Ovary (tissue), 9 donors: ENCODE data around the gene ZNF587B. TPM values are rescaled to one million over a fixed set of nuclear protein-coding genes. Genes with fewer than 3 reads are reported as not detected.
"Not testable (repeated sequence)": the region's sequence is repeated elsewhere in the genome, so short reads cannot be mapped to it uniquely, and the experiment has no call there.

Experiments
- DNase-seq, 5 donors: peaks; one replicate each; pipeline ENCODE4 v3.0.0-alpha.2; 2019 to 2020
- H3K27ac ChIP-seq, 2 donors: fragments of 200-600 bp; one replicate each; pipeline versions ENCODE4 v1.5.1 to v1.8.0; 2019 to 2022
- H3K27me3 ChIP-seq: fragments of 200-600 bp; one replicate; pipeline ENCODE4 v1.8.0; 2022
- H3K36me3 ChIP-seq: fragments of 200-600 bp; sonication (generic); one replicate; pipeline ENCODE4 v1.5.1; 2019
- H3K4me1 ChIP-seq: one replicate; pipeline ENCODE4 v1.8.1; 2013; ENCODE audit warnings: mild to moderate bottlenecking, moderate library complexity; ENCODE audit not compliant: insufficient read depth
- H3K4me3 ChIP-seq: fragments of 200-600 bp; sonication (generic); one replicate; pipeline ENCODE4 v1.5.1; 2017
- H3K9me3 ChIP-seq, 2 donors: fragments of 200-600 bp in 1 of 2; sonication (generic) in 1 of 2; one replicate each; pipeline versions ENCODE4 v1.5.1 to v1.8.1; 2013 to 2019; ENCODE audit warnings: mild to moderate bottlenecking in 1 of 2, moderate library complexity in 1 of 2
- EP300 ChIP-seq: sonication (generic); formaldehyde crosslinking; IDR thresholded peaks from one replicate; pipeline ENCODE4 v1.6.1; 2017; ENCODE audit warnings: antibody characterized with exemption
- POLR2A ChIP-seq: fragments of 450-650 bp; IDR thresholded peaks from one replicate; pipeline ENCODE4 v1.6.1; 2017; ENCODE audit warnings: antibody characterized with exemption, mild to moderate bottlenecking, moderate library complexity
- WGBS, 3 donors: extraction: QIAGEN DNeasy Blood & Tissue Kit in 1 of 3; methylation state at CpG; one replicate each; pipeline versions ENCODE4 v1.1.5 to v1.1.7; 2013 to 2017; 5-methylcytosine and 5-hydroxymethylcytosine counted together
- intact Hi-C, 4 donors: fragments of 100-400 bp; cut with DNase I; formaldehyde crosslinking; loops; one replicate each; pipeline versions ENCODE4 v1.11.0 to v1.15.1; 2022 to 2023
- polyA plus RNA-seq, 2 donors: library from polyadenylated mRNA; stranded (reverse); fragments of 200-250 nt in 1 of 2; fragments of 350-450 nt in 1 of 2; fragmentation: Illumina TruSeq in 1 of 2; extraction: RNeasy Lipid Tissue Mini Kit (QIAGEN cat#74804) in 1 of 2; gene quantifications; one replicate each; pipeline ENCODE4 v1.2.3, GENCODE V29; 2013 to 2014
- total RNA-seq, 7 donors: library from RNA; depleted of rRNA in 2 of 7; stranded (reverse); fragments of >200 nt in 2 of 7; fragmentation: NEBNext Ultra II Directional in 3 of 7; extraction: Animal tissue kit (Norgen Biotek cat#: 25700) in 3 of 7; gene quantifications; one replicate each; pipeline versions ENCODE4 v1.1.0 to v1.2.4, GENCODE V29; 2016 to 2023
- TF ChIP-seq, protein P1 (sequence below), 3 donors: fragments of 450-650 bp in 2 of 3; fragments of 200-600 bp in 1 of 3; IDR thresholded peaks; one replicate each; pipeline versions ENCODE4 v1.5.1 to v1.8.0; 2016 to 2022; ENCODE audit warnings: antibody characterized with exemption in 3 of 3, mild to moderate bottlenecking in 1 of 3
- donor health status: DM: no; HTN: no; CAD: no; lungs with moderate emphysema.
- donor health status: DM: no; HTN: no; CAD: no.
- donor health status: Bipolar disorder and iron deficiency.
- donor health status: DM: yes; HTN: yes; CAD: no.
- donor health status: DM: no; HTN: no; CAD: no.
- donor health status: DM: yes; HTN: yes; CAD: no.

Gene ZNF587B
- total and polyA plus RNA-seq, 9 donors: 4.0 to 19.4 (median 10.5) TPM

GRCh38 chr19:57817976-57818375 lies 12.1 kb upstream of the ZNF587B start:
- intact Hi-C loops: no loop called here
- WGBS, 3 donors: 93 to 96% (median 96%) methylated on average over 14 of the region's 14 CpGs
- H3K27ac ChIP-seq: no peak overlapping the region
- H3K4me1 ChIP-seq: peaks cover 8% of the 10 kb centered on the region
- TF ChIP-seq EP300: no peak
- TF ChIP-seq, protein P1, sequence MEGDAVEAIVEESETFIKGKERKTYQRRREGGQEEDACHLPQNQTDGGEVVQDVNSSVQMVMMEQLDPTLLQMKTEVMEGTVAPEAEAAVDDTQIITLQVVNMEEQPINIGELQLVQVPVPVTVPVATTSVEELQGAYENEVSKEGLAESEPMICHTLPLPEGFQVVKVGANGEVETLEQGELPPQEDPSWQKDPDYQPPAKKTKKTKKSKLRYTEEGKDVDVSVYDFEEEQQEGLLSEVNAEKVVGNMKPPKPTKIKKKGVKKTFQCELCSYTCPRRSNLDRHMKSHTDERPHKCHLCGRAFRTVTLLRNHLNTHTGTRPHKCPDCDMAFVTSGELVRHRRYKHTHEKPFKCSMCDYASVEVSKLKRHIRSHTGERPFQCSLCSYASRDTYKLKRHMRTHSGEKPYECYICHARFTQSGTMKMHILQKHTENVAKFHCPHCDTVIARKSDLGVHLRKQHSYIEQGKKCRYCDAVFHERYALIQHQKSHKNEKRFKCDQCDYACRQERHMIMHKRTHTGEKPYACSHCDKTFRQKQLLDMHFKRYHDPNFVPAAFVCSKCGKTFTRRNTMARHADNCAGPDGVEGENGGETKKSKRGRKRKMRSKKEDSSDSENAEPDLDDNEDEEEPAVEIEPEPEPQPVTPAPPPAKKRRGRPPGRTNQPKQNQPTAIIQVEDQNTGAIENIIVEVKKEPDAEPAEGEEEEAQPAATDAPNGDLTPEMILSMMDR (IDR thresholded peaks at IDR 0.05): no peak
- no peak for TF ChIP-seq POLR2A
- H3K9me3 ChIP-seq: no peaks in the 10 kb centered on the region
- H3K27me3 ChIP-seq: no peaks in the 10 kb centered on the region
- no peaks in the 10 kb centered on the region for H3K36me3 ChIP-seq
- H3K4me3 ChIP-seq: no peak overlapping the region
- no peak for DNase-seq

DNA sequence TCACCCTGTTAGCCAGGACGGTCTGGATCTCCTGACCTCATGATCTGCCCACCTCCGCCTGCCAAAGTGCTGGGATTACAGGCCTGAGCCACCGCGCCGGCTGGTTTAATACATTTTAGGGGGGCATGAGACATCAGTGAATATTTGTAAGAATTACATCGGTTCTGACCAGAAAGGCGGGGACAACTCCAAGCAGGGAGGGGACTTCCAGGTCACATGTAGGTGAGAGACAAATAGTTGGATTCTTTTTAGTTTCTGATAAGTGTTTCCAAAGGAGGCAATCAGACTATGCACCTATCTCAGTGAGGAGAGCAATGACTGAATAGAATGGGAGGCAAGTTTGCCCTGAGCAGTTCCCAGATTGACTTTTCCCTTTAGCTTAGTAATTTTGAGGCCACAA lies 11.7 kb upstream of the ZNF587B start:
- 88 to 93% (median 91%) methylated on average over 7 of the region's 7 CpGs for WGBS, 3 donors
- DNase-seq: no peak
- TF ChIP-seq POLR2A (no peak), EP300 (no peak)
- TF ChIP-seq, protein P1 (IDR thresholded peaks at IDR 0.05): no peak
- peaks cover 8% of the 10 kb centered on the region for H3K4me1 ChIP-seq
- no peaks in the 10 kb centered on the region for H3K36me3 ChIP-seq
- H3K27me3 ChIP-seq: no peaks in the 10 kb centered on the region
- H3K9me3 ChIP-seq: no peaks in the 10 kb centered on the region
- no peak overlapping the region for H3K4me3 ChIP-seq
- H3K27ac ChIP-seq: no peak overlapping the region
- intact Hi-C loops: no loop called here

- Histone ChIP-seq H3K27ac (peak overlapping the region in 1 of 2 donors; percentile 26), H3K27me3 (no peaks in the 10 kb centered on the region), H3K9me3 (no peaks in the 10 kb centered on the region), H3K4me3 (peak overlapping the region; percentile 87), H3K36me3 (no peaks in the 10 kb centered on the region), H3K4me1 (peaks cover 4% of the 10 kb centered on the region)
- peak; percentile 48 for TF ChIP-seq POLR2A
- TF ChIP-seq, protein P1 (IDR thresholded peaks at IDR 0.05): no peak
- intact Hi-C loops: no loop called here
- WGBS, 3 donors: 0% methylated on average over 43 to 44 of the region's 44 CpGs
- peak; percentile 79 to 84 (median 81) for DNase-seq
These were observed 10.5 kb upstream of the ZNF587B start for GRCh38 chr19:57819475-57820148.

- DNase-seq: no peak
- TF ChIP-seq, protein P1 (IDR thresholded peaks at IDR 0.05): no peak
- no peak for TF ChIP-seq EP300
- TF ChIP-seq POLR2A: no peak
- intact Hi-C loops: no loop called here
- Histone ChIP-seq H3K4me3 (peak overlapping the region; percentile 87), H3K4me1 (peaks cover 2% of the 10 kb centered on the region), H3K36me3 (no peaks in the 10 kb centered on the region), H3K27ac (no peak overlapping the region), H3K27me3 (no peaks in the 10 kb centered on the region), H3K9me3 (no peaks in the 10 kb centered on the region)
- WGBS, 3 donors: 47 to 69% (median 53%) methylated on average over 6 of the region's 6 CpGs
These were observed 9.5 kb upstream of the ZNF587B start for GRCh38 chr19:57820599-57820998.

- intact Hi-C loops, DNase-seq, H3K27ac ChIP-seq, H3K4me3 ChIP-seq, H3K36me3 ChIP-seq, H3K27me3 ChIP-seq, H3K9me3 ChIP-seq, H3K4me1 ChIP-seq: not testable (repeated sequence)
- WGBS, 3 donors: 55 to 77% (median 64%) methylated on average over 3 of the region's 3 CpGs
These were observed 9.0 kb upstream of the ZNF587B start for GRCh38 chr19:57821095-57821494.

DNA sequence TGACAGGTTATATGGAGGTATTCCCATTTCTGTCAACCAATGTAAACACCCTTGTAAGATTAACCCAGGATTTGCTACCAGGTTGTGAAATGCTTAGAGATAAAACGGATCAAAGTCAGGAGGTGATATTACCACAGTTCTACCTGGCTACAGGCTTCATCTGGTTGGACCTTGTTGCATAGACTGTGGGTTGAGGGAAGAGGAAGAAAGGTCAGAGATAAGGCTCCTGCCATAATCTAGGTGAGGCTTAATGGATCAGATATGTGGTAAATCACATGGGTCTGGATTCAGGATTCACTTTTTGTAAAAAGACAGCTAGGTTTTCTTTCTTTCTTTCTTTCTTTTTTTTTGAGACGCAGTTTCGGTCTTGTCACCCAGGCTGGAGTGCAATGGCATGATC lies 8.6 kb upstream of the ZNF587B start:
- H3K27me3 ChIP-seq, H3K36me3 ChIP-seq, H3K27ac ChIP-seq, intact Hi-C loops, H3K9me3 ChIP-seq, H3K4me3 ChIP-seq, DNase-seq, H3K4me1 ChIP-seq: not testable (repeated sequence)
- 92 to 100% (median 100%) methylated on average over 2 to 3 of the region's 3 CpGs for WGBS, 3 donors

GRCh38 chr19:57823155-57823554 lies 6.9 kb upstream of the ZNF587B start:
- WGBS, 3 donors: 60 to 77% (median 77%) methylated on average over 2 of the region's 2 CpGs
- H3K4me3 ChIP-seq, H3K27ac ChIP-seq, intact Hi-C loops, H3K36me3 ChIP-seq, H3K27me3 ChIP-seq, H3K4me1 ChIP-seq, H3K9me3 ChIP-seq, DNase-seq: not testable (repeated sequence)

- H3K4me3 ChIP-seq, H3K27ac ChIP-seq, H3K4me1 ChIP-seq, H3K27me3 ChIP-seq, DNase-seq, H3K36me3 ChIP-seq, intact Hi-C loops, H3K9me3 ChIP-seq: not testable (repeated sequence)
- WGBS, 3 donors: 66 to 76% (median 75%) methylated on average over 4 of the region's 4 CpGs
These were observed 6.5 kb upstream of the ZNF587B start for GRCh38 chr19:57823608-57824007.
